ENCODE data around the gene KAT6B. TPM values are rescaled to one million over a fixed set of nuclear protein-coding genes. Genes with fewer than 3 reads are reported as not detected.

Gene KAT6B
- total RNA-seq, 1 donor from 2014 or later, result 21.7 TPM

- Mint-ChIP-seq H3K4me1 (ENCODE audit: low read depth, unreplicated experiment) (peaks cover 4% of the 10 kb centered on the region), H3K9me3 (ENCODE audit: unreplicated experiment) (no peaks in the 10 kb centered on the region), H3K27ac (ENCODE audit: unreplicated experiment) (no peak overlapping the region), H3K4me3 (ENCODE audit: unreplicated experiment) (no peak overlapping the region), H3K36me3 (ENCODE audit: low read depth, unreplicated experiment) (peaks cover 1% of the 10 kb centered on the region), H3K27me3 (ENCODE audit: low read depth, unreplicated experiment) (no peaks in the 10 kb centered on the region)
- Histone ChIP-seq H3K4me2 (ENCODE audit: low read length) (no peak overlapping the region), H3K9ac (ENCODE audit: low read length) (no peak overlapping the region), H3K36me3 (ENCODE audit: insufficient read depth, low read length) (no peaks in the 10 kb centered on the region), H3K4me3 (ENCODE audit: insufficient read depth, low read depth, low read length) (no peak overlapping the region), H3K27ac (ENCODE audit: low read depth, low read length) (no peak overlapping the region), H4K20me1 (ENCODE audit: insufficient read depth, low read length) (peaks cover 26% of the 10 kb centered on the region), H3K79me2 (ENCODE audit: insufficient read depth, low read length) (peaks cover 10% of the 10 kb centered on the region), H2AFZ (ENCODE audit: low read depth, low read length) (no peak overlapping the region), H3K27me3 (ENCODE audit: insufficient read depth, low read length) (no peaks in the 10 kb centered on the region), H3K9me3 (ENCODE audit: insufficient read depth, low read depth, low read length) (no peaks in the 10 kb centered on the region), H3K4me1 (ENCODE audit: insufficient read depth, low read length) (peaks cover 16% of the 10 kb centered on the region)
- no peak for TF ChIP-seq EZH2 (IDR thresholded peaks at IDR 0.05; ENCODE audit: insufficient read depth, low read length)
- TF ChIP-seq, protein P1, sequence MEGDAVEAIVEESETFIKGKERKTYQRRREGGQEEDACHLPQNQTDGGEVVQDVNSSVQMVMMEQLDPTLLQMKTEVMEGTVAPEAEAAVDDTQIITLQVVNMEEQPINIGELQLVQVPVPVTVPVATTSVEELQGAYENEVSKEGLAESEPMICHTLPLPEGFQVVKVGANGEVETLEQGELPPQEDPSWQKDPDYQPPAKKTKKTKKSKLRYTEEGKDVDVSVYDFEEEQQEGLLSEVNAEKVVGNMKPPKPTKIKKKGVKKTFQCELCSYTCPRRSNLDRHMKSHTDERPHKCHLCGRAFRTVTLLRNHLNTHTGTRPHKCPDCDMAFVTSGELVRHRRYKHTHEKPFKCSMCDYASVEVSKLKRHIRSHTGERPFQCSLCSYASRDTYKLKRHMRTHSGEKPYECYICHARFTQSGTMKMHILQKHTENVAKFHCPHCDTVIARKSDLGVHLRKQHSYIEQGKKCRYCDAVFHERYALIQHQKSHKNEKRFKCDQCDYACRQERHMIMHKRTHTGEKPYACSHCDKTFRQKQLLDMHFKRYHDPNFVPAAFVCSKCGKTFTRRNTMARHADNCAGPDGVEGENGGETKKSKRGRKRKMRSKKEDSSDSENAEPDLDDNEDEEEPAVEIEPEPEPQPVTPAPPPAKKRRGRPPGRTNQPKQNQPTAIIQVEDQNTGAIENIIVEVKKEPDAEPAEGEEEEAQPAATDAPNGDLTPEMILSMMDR (IDR thresholded peaks at IDR 0.05; ENCODE audit: insufficient read depth, low read depth, low read length), result no peak
- FAIRE-seq, result no peak
- DNase-seq (ENCODE audit: low read depth), result no peak
These were observed 121.5 kb downstream of the KAT6B start for GRCh38 chr10:74947781-74948401.

GRCh38 chr10:74949034-74949832 is 122.8 kb downstream of the KAT6B start:
- no peak for TF ChIP-seq EZH2 (IDR thresholded peaks at IDR 0.05; ENCODE audit: insufficient read depth, low read length)
- H3K27ac ChIP-seq (ENCODE audit: low read depth, low read length), result no peak overlapping the region
- no peaks in the 10 kb centered on the region for H3K9me3 ChIP-seq (ENCODE audit: insufficient read depth, low read depth, low read length)
- H3K4me2 ChIP-seq (ENCODE audit: low read length), result peak overlapping the region; percentile 65
- no peak overlapping the region for H3K4me3 Mint-ChIP-seq (ENCODE audit: unreplicated experiment)
- H3K4me3 ChIP-seq (ENCODE audit: insufficient read depth, low read depth, low read length), result no peak overlapping the region
- peaks cover 7% of the 10 kb centered on the region for H3K4me1 Mint-ChIP-seq (ENCODE audit: low read depth, unreplicated experiment)
- no peak overlapping the region for H3K27ac Mint-ChIP-seq (ENCODE audit: unreplicated experiment)
- DNase-seq (ENCODE audit: low read depth) (peak; percentile 36), FAIRE-seq (no peak)
- H3K27me3 ChIP-seq (ENCODE audit: insufficient read depth, low read length), result no peaks in the 10 kb centered on the region
- H3K36me3 ChIP-seq (ENCODE audit: insufficient read depth, low read length), result no peaks in the 10 kb centered on the region
- H3K4me1 ChIP-seq (ENCODE audit: insufficient read depth, low read length), result peaks cover 16% of the 10 kb centered on the region
- H3K79me2 ChIP-seq (ENCODE audit: insufficient read depth, low read length), result peaks cover 10% of the 10 kb centered on the region
- H3K27me3 Mint-ChIP-seq (ENCODE audit: low read depth, unreplicated experiment), result no peaks in the 10 kb centered on the region
- no peak overlapping the region for H2AFZ ChIP-seq (ENCODE audit: low read depth, low read length)
- H3K36me3 Mint-ChIP-seq (ENCODE audit: low read depth, unreplicated experiment), result peaks cover 1% of the 10 kb centered on the region
- no peak overlapping the region for H3K9ac ChIP-seq (ENCODE audit: low read length)
- no peaks in the 10 kb centered on the region for H3K9me3 Mint-ChIP-seq (ENCODE audit: unreplicated experiment)
- peaks cover 21% of the 10 kb centered on the region for H4K20me1 ChIP-seq (ENCODE audit: insufficient read depth, low read length)

- Histone ChIP-seq H3K4me3 (ENCODE audit: insufficient read depth, low read depth, low read length) (no peak overlapping the region), H2AFZ (ENCODE audit: low read depth, low read length) (no peak overlapping the region), H3K79me2 (ENCODE audit: insufficient read depth, low read length) (peaks cover 10% of the 10 kb centered on the region), H3K9me3 (ENCODE audit: insufficient read depth, low read depth, low read length) (no peaks in the 10 kb centered on the region), H4K20me1 (ENCODE audit: insufficient read depth, low read length) (peaks cover 21% of the 10 kb centered on the region), H3K4me1 (ENCODE audit: insufficient read depth, low read length) (peaks cover 16% of the 10 kb centered on the region), H3K27ac (ENCODE audit: low read depth, low read length) (peak overlapping the region; percentile 10), H3K27me3 (ENCODE audit: insufficient read depth, low read length) (no peaks in the 10 kb centered on the region), H3K36me3 (ENCODE audit: insufficient read depth, low read length) (no peaks in the 10 kb centered on the region), H3K4me2 (ENCODE audit: low read length) (peak overlapping the region; percentile 65), H3K9ac (ENCODE audit: low read length) (no peak overlapping the region)
- H3K9me3 Mint-ChIP-seq (ENCODE audit: unreplicated experiment), result no peaks in the 10 kb centered on the region
- FAIRE-seq (no peak), DNase-seq (ENCODE audit: low read depth) (no peak)
- H3K4me3 Mint-ChIP-seq (ENCODE audit: unreplicated experiment), result no peak overlapping the region
- H3K27ac Mint-ChIP-seq (ENCODE audit: unreplicated experiment), result no peak overlapping the region
- TF ChIP-seq, protein P1 (IDR thresholded peaks at IDR 0.05; ENCODE audit: insufficient read depth, low read depth, low read length), result no peak
- no peak for TF ChIP-seq EZH2 (IDR thresholded peaks at IDR 0.05; ENCODE audit: insufficient read depth, low read length)
- H3K4me1 Mint-ChIP-seq (ENCODE audit: low read depth, unreplicated experiment), result peaks cover 7% of the 10 kb centered on the region
- no peaks in the 10 kb centered on the region for H3K27me3 Mint-ChIP-seq (ENCODE audit: low read depth, unreplicated experiment)
- H3K36me3 Mint-ChIP-seq (ENCODE audit: low read depth, unreplicated experiment), result peaks cover 1% of the 10 kb centered on the region
These were observed 123.7 kb downstream of the KAT6B start for GRCh38 chr10:74949843-74950765.

Measured in astrocyte (in vitro differentiated cells and primary cell).